ENCODE measurements around the gene MAP1B.
A peak's percentile ranks its signal among the peaks of the same experiment; 100 is the strongest.

The MAP1B gene

GRCh38 chr5:72107131-72107900 is at the start of gene MAP1B:
Gene MAP1B, plus strand, starts transcription at chr5:72107475. Its CDS starts 57 bp downstream, at chr5:72107532.
- H3K9me3 Mint-ChIP-seq: no peaks in the 10 kb centered on the region
- peaks cover 63% of the 10 kb centered on the region for H3K27me3 Mint-ChIP-seq (ENCODE audit: low read depth)
- peak within 1 kb of the TSS; percentile 48 for H3K4me3 Mint-ChIP-seq
- no peak within 1 kb of the TSS for H3K27ac Mint-ChIP-seq
- no peaks in the 10 kb centered on the region for H3K36me3 Mint-ChIP-seq (ENCODE audit: low read depth)
- peaks cover 1% of the 10 kb centered on the region for H3K4me1 Mint-ChIP-seq (ENCODE audit: low read depth)

GRCh38 chr5:72057816-72058215 is 49.5 kb upstream of the MAP1B start:
- H3K9me3 Mint-ChIP-seq: no peaks in the 10 kb centered on the region
- H3K4me3 Mint-ChIP-seq: no peak overlapping the region
- H3K36me3 Mint-ChIP-seq (ENCODE audit: low read depth): no peaks in the 10 kb centered on the region

GRCh38 chr5:72063219-72063819 is 44.0 kb upstream of the MAP1B start:
- Mint-ChIP-seq H3K4me3 (no peak overlapping the region), H3K9me3 (no peaks in the 10 kb centered on the region), H3K4me1 (ENCODE audit: low read depth) (no peaks in the 10 kb centered on the region), H3K27me3 (ENCODE audit: low read depth) (no peaks in the 10 kb centered on the region), H3K36me3 (ENCODE audit: low read depth) (no peaks in the 10 kb centered on the region), H3K27ac (no peak overlapping the region)

More at GRCh38 chr5:72057816-72058215, 49.5 kb upstream of the MAP1B start:
- Mint-ChIP-seq H3K27me3 (ENCODE audit: low read depth) (no peaks in the 10 kb centered on the region), H3K27ac (no peak overlapping the region), H3K4me1 (ENCODE audit: low read depth) (no peaks in the 10 kb centered on the region)

- Mint-ChIP-seq H3K4me1 (ENCODE audit: low read depth) (no peaks in the 10 kb centered on the region), H3K9me3 (no peaks in the 10 kb centered on the region), H3K27me3 (ENCODE audit: low read depth) (no peaks in the 10 kb centered on the region), H3K4me3 (no peak overlapping the region), H3K36me3 (ENCODE audit: low read depth) (no peaks in the 10 kb centered on the region), H3K27ac (no peak overlapping the region)
Observed at GRCh38 chr5:72064801-72065570, 42.3 kb upstream of the MAP1B start.

GRCh38 chr5:72065751-72066255 is 41.5 kb upstream of the MAP1B start:
- H3K27me3 Mint-ChIP-seq (ENCODE audit: low read depth): no peaks in the 10 kb centered on the region
- no peaks in the 10 kb centered on the region for H3K9me3 Mint-ChIP-seq
- H3K4me1 Mint-ChIP-seq (ENCODE audit: low read depth): no peaks in the 10 kb centered on the region
- H3K27ac Mint-ChIP-seq: no peak overlapping the region
- no peak overlapping the region for H3K4me3 Mint-ChIP-seq
- no peaks in the 10 kb centered on the region for H3K36me3 Mint-ChIP-seq (ENCODE audit: low read depth)

GRCh38 chr5:72066705-72067107 is 40.6 kb upstream of the MAP1B start:
- H3K9me3 Mint-ChIP-seq: no peaks in the 10 kb centered on the region
- H3K36me3 Mint-ChIP-seq (ENCODE audit: low read depth): no peaks in the 10 kb centered on the region
- no peak overlapping the region for H3K4me3 Mint-ChIP-seq
- no peaks in the 10 kb centered on the region for H3K4me1 Mint-ChIP-seq (ENCODE audit: low read depth)
- H3K27ac Mint-ChIP-seq: no peak overlapping the region
- H3K27me3 Mint-ChIP-seq (ENCODE audit: low read depth): no peaks in the 10 kb centered on the region

GRCh38 chr5:72067682-72068470 is 39.4 kb upstream of the MAP1B start:
- no peaks in the 10 kb centered on the region for H3K4me1 Mint-ChIP-seq (ENCODE audit: low read depth)
- H3K9me3 Mint-ChIP-seq: no peaks in the 10 kb centered on the region
- H3K36me3 Mint-ChIP-seq (ENCODE audit: low read depth): no peaks in the 10 kb centered on the region
- peaks cover 6% of the 10 kb centered on the region for H3K27me3 Mint-ChIP-seq (ENCODE audit: low read depth)
- H3K27ac Mint-ChIP-seq: no peak overlapping the region
- H3K4me3 Mint-ChIP-seq: no peak overlapping the region

GRCh38 chr5:72070529-72070928 is 36.7 kb upstream of the MAP1B start:
- Mint-ChIP-seq H3K9me3 (no peaks in the 10 kb centered on the region), H3K4me3 (no peak overlapping the region), H3K4me1 (ENCODE audit: low read depth) (no peaks in the 10 kb centered on the region), H3K27ac (no peak overlapping the region), H3K27me3 (ENCODE audit: low read depth) (peaks cover 6% of the 10 kb centered on the region), H3K36me3 (ENCODE audit: low read depth) (no peaks in the 10 kb centered on the region)

- no peak overlapping the region for H3K27ac Mint-ChIP-seq
Observed at GRCh38 chr5:72071906-72072305, 35.4 kb upstream of the MAP1B start.

GRCh38 chr5:72074251-72074650 is 33.0 kb upstream of the MAP1B start:
- Mint-ChIP-seq H3K36me3 (ENCODE audit: low read depth) (no peaks in the 10 kb centered on the region), H3K27me3 (ENCODE audit: low read depth) (peaks cover 9% of the 10 kb centered on the region), H3K9me3 (no peaks in the 10 kb centered on the region), H3K27ac (no peak overlapping the region), H3K4me1 (ENCODE audit: low read depth) (no peaks in the 10 kb centered on the region), H3K4me3 (no peak overlapping the region)

More at GRCh38 chr5:72071906-72072305, 35.4 kb upstream of the MAP1B start:
- Mint-ChIP-seq H3K36me3 (ENCODE audit: low read depth) (no peaks in the 10 kb centered on the region), H3K4me1 (ENCODE audit: low read depth) (no peaks in the 10 kb centered on the region), H3K4me3 (no peak overlapping the region), H3K9me3 (no peaks in the 10 kb centered on the region), H3K27me3 (ENCODE audit: low read depth) (peaks cover 6% of the 10 kb centered on the region)

- Mint-ChIP-seq H3K27me3 (ENCODE audit: low read depth) (peaks cover 11% of the 10 kb centered on the region), H3K4me1 (ENCODE audit: low read depth) (no peaks in the 10 kb centered on the region), H3K4me3 (no peak overlapping the region)
Observed at GRCh38 chr5:72075461-72075860, 31.8 kb upstream of the MAP1B start.

GRCh38 chr5:72076621-72077300 is 30.5 kb upstream of the MAP1B start:
- no peaks in the 10 kb centered on the region for H3K9me3 Mint-ChIP-seq
- no peak overlapping the region for H3K27ac Mint-ChIP-seq
- H3K4me3 Mint-ChIP-seq: no peak overlapping the region
- H3K36me3 Mint-ChIP-seq (ENCODE audit: low read depth): no peaks in the 10 kb centered on the region
- H3K4me1 Mint-ChIP-seq (ENCODE audit: low read depth): no peaks in the 10 kb centered on the region
- peaks cover 18% of the 10 kb centered on the region for H3K27me3 Mint-ChIP-seq (ENCODE audit: low read depth)

More at GRCh38 chr5:72075461-72075860, 31.8 kb upstream of the MAP1B start:
- Mint-ChIP-seq H3K27ac (no peak overlapping the region), H3K9me3 (no peaks in the 10 kb centered on the region), H3K36me3 (ENCODE audit: low read depth) (no peaks in the 10 kb centered on the region)

GRCh38 chr5:72077390-72077789 is 29.9 kb upstream of the MAP1B start:
- H3K36me3 Mint-ChIP-seq (ENCODE audit: low read depth): no peaks in the 10 kb centered on the region
- H3K4me1 Mint-ChIP-seq (ENCODE audit: low read depth): no peaks in the 10 kb centered on the region
- H3K27me3 Mint-ChIP-seq (ENCODE audit: low read depth): peaks cover 21% of the 10 kb centered on the region
- H3K27ac Mint-ChIP-seq: no peak overlapping the region
- H3K4me3 Mint-ChIP-seq: no peak overlapping the region
- no peaks in the 10 kb centered on the region for H3K9me3 Mint-ChIP-seq
